A673 (cell line): ENCODE results near the gene ERAP2.

Experiments
- CTCF ChIP-seq: fragments of 300-800, 200-600 bp; sonication (generic); conservative IDR thresholded peaks from 2 replicates; pipeline ENCODE4 v1.5.1; 2017; ENCODE audit warnings: low read depth, mild to moderate bottlenecking, antibody characterized with exemption, low read length, moderate library complexity, mixed read lengths
- EZH2 ChIP-seq: fragments of 200-600 bp; sonication (generic); IDR thresholded peaks from 2 replicates; pipeline ENCODE4 v1.6.1; 2017; ENCODE audit warnings: borderline replicate concordance, low read depth, mild to moderate bottlenecking, mixed read lengths, antibody characterized with exemption, low read length; ENCODE audit not compliant: poor library complexity, severe bottlenecking

- TF ChIP-seq EZH2 (no peak), CTCF (no peak)
Observed at GRCh38 chr5:96945144-96945897, 69.0 kb downstream of the ERAP2 start.
